Measurements from ENCODE around the gene OARD1.
"Not testable (repeated sequence)": the region's sequence is repeated elsewhere in the genome, so short reads cannot be mapped to it uniquely, and the experiment has no call there.

Gene OARD1, protein sequence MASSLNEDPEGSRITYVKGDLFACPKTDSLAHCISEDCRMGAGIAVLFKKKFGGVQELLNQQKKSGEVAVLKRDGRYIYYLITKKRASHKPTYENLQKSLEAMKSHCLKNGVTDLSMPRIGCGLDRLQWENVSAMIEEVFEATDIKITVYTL

DNA sequence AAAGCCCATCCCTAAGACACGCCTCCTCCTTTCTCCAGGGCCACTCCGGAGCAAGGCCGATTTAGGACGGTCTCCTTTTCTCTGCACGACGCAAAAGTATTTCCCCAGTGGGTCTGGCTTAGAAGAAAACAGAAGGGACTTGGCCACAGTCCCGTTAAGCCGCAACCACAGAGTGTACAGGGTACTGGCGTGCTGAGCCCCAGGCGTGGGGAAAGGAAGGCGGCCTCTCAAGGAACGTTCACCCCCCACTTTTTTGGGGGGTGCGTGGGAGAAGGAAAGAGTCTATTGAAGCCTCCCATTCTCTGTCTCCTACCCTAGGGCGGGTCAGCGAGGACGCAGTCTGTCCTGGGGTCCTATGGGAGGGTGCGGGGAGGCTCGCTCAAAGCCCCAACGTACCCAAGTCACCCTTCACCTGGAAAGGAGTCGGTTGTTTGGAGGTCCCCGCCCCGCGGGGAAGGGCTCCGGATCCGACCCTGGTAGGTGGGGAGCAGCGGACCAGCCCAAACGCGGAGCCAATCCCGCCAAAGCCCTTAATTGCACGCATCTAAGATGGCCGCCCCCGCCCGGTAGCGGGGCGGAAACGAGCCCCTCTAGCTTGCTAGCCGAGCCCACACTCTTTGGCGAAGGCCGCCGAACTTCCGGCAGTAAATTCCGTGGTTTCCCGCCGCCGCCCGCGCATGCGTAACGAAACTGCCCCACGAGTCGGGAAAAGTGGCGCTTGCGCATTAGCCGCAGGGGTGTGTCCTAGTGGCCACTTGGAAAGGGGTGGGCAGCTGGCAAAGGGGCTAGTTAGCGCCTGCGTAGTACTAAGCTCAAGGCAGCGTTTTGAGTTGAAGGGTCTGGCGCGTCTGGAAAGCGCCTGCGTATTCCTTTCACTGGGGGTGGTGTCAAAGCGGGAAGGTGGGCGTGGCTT lies at the start of gene OARD1:
OARD1 (minus strand) TSS at position 434 of the 913 bp plus-strand sequence. CDS start 722 bp downstream, outside the sequence.
- peak; percentile 100 for DNase-seq

- DNase-seq, result no peak
Measured at GRCh38 chr6:41120058-41120457, 47.9 kb upstream of the OARD1 start.

DNA sequence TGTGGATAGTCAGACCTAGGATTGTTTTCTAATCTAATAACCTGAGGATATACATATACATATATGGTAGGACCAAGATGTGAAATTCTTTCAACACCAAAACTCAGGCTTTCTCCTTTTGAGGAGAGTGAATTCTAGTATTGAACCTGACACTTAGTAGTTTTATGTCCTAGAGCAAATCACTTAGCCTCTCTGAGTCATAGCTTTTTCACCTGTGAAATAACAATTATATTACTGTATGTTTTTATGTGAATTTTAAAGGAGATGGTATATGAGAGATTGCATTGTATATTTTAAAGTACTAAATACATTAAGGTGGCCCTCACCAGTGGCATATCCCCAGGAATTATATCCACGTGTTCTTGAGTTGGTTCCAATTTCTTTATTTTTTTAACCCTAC lies 47.4 kb upstream of the OARD1 start:
- no peak for DNase-seq

DNA sequence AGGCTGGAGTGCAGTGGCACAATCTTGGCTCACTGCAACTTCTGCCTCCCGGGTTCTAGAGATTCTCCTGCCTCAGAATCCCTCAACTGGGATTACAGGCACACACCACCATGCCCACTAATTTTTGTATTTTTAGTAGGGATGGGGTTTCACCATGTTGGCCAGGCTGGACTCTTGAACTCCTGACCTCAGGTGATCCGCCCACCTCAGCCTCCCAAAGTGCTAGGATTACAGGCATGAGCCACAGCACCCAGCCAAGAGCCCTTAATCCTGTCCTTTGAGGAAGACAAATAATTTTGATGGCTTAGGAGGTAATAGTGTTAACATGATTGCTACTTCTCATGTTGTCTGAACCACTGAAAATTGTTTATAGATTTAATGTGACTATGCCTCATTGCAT lies 42.9 kb upstream of the OARD1 start:
- DNase-seq, result not testable (repeated sequence)

GRCh38 chr6:41111017-41111416 lies 38.9 kb upstream of the OARD1 start:
- DNase-seq, result no peak

GRCh38 chr6:41103847-41104246 lies 31.7 kb upstream of the OARD1 start:
- DNase-seq, result no peak

DNA sequence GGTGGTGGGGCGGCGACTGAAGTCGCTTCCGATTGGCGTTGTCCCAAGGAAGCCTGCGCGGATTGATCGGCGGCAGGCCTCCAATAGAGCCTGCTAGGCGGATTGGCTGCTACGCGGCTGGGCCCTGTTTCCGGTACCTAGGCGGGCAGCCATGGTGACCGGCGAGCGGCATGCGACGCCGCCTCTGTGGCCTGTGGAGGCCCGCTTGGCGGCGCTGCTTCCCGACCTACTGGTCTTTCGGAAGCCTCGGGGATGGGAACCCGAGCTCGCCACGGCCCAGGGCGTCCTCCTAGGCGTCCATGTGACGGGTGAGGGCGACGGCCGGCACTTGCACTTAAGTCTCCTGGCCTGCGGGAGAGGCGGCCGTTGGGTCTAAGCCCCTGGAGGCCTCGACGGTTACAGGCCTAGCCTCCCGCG lies 28.7 kb upstream of the OARD1 start:
- DNase-seq, result peak; percentile 32

DNA sequence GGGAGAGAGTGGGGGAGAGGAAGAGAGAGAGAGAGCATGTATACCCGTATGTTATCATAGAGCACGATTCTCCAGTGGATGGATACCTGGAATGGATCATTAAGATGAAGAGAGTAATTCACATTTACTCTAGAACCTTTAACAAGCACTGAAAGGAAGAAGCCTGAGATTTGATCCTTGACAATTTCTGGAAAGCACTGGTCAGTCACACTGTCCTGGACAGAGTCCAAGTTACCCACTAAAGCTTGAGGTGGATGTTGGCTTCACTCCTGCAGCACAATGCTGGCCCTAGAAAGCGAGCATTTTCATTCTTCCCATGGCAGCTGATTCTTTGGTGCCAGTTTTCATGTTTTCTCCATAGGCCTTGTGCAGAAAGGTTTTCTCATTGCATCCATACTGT lies 26.2 kb upstream of the OARD1 start:
- DNase-seq, result no peak

GRCh38 chr6:41097467-41098090 lies 25.4 kb upstream of the OARD1 start:
- no peak for DNase-seq

- DNase-seq, result no peak
Measured at GRCh38 chr6:41093729-41094128, 21.6 kb upstream of the OARD1 start.

- no peak for DNase-seq
Measured at GRCh38 chr6:41092421-41093140, 20.4 kb upstream of the OARD1 start.

DNA sequence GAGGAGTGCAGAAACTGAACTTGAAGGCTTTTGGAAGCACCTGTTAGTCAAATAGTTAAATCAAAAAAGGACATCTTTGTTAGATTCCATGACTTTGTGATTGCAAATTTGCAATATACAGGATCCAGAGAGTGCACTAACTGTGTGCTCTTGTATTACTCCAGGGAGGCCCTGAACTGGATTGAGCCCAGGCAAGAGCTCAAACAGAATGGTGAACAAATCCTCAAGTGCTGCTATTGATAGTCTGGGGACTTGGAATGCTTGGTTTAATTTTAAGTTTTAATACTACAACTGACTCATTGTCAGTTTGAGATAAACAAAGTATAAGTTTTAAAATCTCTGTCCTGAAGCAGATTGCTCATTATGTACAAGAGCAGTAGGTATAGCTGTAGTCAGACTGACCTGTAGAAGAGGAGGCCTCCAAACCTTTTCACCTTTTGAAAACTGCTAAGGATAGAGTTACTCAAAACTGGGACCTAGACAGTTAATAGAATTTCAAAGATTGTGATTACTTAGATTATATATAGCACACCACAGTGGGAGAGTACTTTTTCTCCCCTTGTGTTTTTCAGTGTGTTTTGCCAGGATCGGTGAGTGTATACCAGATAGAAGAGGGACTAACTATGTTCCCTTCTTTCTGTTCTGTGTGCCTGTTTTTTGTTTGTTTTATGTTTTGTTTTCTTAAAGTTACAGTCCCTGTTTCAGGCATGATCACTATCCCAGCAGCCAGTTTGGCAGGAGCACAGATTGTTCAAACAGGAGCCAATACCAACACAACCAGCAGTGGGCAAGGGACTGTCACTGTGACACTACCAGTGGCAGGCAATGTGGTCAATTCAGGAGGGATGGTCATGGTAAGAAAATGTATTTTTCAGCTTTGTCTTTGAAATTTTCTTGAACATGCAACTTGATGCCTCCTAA lies 18.9 kb upstream of the OARD1 start:
- no peak for DNase-seq

- DNase-seq, result no peak
Measured at GRCh38 chr6:41088451-41088850, 16.3 kb upstream of the OARD1 start.

DNA sequence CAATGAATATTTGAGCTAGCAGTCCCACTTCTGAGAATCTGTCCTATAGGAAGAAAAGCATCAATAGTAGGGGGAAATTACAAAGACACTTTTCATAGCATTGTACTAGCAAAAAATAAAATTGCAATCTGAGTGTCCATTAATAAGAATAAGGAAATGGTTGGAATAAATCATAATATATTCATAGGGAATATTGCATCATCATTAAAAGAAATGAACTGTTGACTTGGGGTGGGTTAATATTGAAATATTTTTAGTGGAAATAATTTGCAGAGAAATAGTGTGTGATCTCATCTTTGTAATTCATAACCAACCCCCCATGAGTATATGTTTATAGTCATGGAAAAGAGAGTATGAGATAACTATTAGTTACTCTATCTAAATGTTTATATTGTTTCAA lies 13.0 kb upstream of the OARD1 start:
- DNase-seq, result no peak

GRCh38 chr6:41083072-41083471 lies 10.9 kb upstream of the OARD1 start:
- no peak for DNase-seq

GRCh38 chr6:41080621-41081020 lies 8.5 kb upstream of the OARD1 start:
- DNase-seq, result no peak

DNA sequence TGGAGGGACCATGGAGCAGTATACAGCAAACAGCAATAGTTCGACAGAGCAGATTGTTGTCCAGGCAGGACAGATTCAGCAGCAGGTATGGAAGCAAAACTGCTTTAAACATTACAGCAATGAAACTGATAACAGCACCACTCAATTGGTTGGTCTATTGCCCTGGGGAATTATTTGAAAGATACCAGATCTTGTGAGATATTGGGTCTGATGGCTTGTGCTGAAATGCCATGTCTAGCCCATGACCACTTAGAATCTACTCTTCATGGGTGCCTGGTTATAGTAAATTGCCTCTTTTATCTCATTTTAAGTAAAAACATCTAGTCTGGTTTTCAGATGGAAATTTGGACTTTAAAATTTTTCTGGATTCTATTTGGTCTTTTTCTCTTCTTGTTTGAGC lies 6.9 kb upstream of the OARD1 start:
- no peak for DNase-seq

- no peak for DNase-seq
Measured at GRCh38 chr6:41078101-41078500, 5.9 kb upstream of the OARD1 start.

DNA sequence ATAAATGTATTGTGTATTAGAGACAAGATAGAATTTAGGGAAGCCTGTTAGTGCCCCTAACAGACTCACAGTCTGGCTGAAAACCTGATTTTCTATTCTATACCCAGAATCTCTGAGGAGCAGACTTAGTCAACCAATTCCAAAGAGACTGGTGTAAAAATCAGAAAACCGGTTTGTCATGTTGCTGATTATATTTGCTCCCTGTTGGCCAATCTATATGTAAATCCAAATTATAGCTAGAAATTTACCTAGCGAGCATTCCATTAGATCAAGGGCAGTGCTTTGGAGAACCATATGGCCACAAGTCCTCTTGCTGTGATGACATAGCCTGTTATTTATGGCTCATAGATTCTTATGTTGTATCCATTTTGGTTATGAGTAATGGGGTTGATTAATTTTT lies 5.4 kb upstream of the OARD1 start:
- no peak for DNase-seq

GRCh38 chr6:41075651-41076626 lies 3.8 kb upstream of the OARD1 start:
- DNase-seq, result no peak

All from activated CD4-positive, alpha-beta T cell treated with anti-CD3 and anti-CD28 coated beads, Interleukin-2, amount 50 U/mL, for 1 hour (primary cell).